PFSK-1 (cell line): Measurements from ENCODE around the gene NANP.

Source experiments
- FOXP2 ChIP-seq: optimal IDR thresholded peaks from 2 replicates; pipeline ENCODE3; 2011; ENCODE audit warnings: borderline replicate concordance, control low read depth, inconsistent platforms; ENCODE audit not compliant: insufficient read depth; ENCODE audit errors: extremely low read length, extremely low read depth
- POLR2AphosphoS5 ChIP-seq: IDR thresholded peaks from 2 replicates; pipeline ENCODE4 v1.6.1; 2012; ENCODE audit warnings: low read depth, mild to moderate bottlenecking, control low read depth, low read length, moderate library complexity
- REST ChIP-seq, 2 experiments: IDR thresholded peaks; 2 replicates each; pipeline versions ENCODE4 v1.6.1 to v1.8.0; 2011 to 2012; ENCODE audit warnings: low read depth in 2 of 2, low read length in 2 of 2, control low read depth in 1 of 2, inconsistent platforms in 1 of 2, mild to moderate bottlenecking in 1 of 2, moderate library complexity in 1 of 2; ENCODE audit not compliant: insufficient read depth in 1 of 2
- SIN3A ChIP-seq: IDR thresholded peaks from 2 replicates; pipeline ENCODE4 v1.6.1; 2012; ENCODE audit warnings: mild to moderate bottlenecking, low read length, moderate library complexity, borderline replicate concordance; ENCODE audit not compliant: insufficient read depth
- TAF1 ChIP-seq: IDR thresholded peaks from 2 replicates; pipeline ENCODE4 v1.6.1; 2012; ENCODE audit warnings: low read length, control low read depth, borderline replicate concordance; ENCODE audit not compliant: insufficient read depth

- TF ChIP-seq TAF1, result no peak
- no peak for TF ChIP-seq POLR2AphosphoS5
- TF ChIP-seq FOXP2, result no peak
- TF ChIP-seq SIN3A, result no peak
- TF ChIP-seq REST (IDR thresholded peaks at IDR 0.05; ENCODE audit: insufficient read depth in 1 of 2, low read depth in 2 of 2, low read length in 2 of 2), result no peak
These were observed 21.0 kb upstream of the NANP start for GRCh38 chr20:25644814-25645213.
